Effector CD4-positive, alpha-beta T cell (primary cell): ENCODE data around the gene C20orf202.

Experiments
- DNase-seq: peaks from one replicate; pipeline ENCODE4 v3.0.0-alpha.2; 2020

The C20orf202 gene

GRCh38 chr20:1184638-1185315 lies 18.5 kb upstream of the C20orf202 start, which contains the start of gene TMEM74B:
Gene TMEM74B (minus strand): TSS chr20:1184981. CDS start chr20:1183801, 1,180 bp downstream.
- DNase-seq: no peak

DNA sequence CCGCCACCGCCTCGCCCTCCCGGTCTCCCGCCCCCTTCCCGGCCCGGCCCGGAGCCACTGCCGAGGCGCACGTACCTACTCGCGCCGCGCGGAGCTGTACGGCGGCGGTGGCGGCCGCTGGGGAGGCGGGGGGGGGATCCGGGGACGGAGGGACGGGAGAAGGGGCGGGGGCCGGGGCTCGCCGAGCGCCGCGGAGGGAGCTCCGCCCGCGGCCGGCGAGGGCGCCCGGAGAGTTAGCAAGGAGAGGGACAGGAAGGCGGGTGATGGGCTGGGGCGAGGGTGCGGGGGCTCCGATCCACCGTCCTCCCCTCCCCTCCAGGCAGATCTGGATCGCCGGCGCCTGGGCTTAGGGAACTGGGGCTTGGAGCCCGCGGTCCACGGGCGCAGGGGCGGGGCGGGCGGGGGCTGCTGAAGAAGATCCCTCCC lies 17.9 kb upstream of the C20orf202 start:
- DNase-seq: no peak

DNA sequence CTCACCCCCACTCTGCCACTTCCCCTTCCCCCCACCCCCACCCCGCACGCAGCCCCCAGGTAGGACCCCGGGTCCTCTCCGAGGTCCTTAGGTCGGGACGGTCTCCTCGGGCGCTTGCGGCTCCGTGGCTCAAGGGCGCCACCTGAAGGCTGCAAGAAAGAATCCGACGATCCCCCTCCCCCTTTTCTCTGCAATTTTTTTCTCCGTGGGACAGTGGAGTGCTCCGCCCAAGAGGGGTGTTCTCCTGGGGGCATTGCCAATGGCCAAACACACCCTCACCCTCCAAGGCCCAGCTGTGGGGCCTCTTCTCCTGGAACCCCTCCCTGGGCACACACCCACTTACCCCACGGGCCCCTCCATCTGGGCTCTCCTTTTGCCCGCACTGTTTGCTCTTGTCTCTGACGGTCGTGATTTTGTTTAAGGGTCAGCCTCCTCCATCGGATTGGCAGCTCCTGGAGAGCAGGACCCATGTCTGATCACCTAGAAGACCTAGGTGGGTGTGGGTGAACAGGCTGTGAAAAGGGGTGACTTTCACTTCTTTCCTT lies 17.4 kb upstream of the C20orf202 start:
- peak; percentile 13 for DNase-seq

GRCh38 chr20:1186367-1186991 lies 16.8 kb upstream of the C20orf202 start:
- DNase-seq: no peak

- DNase-seq: no peak
Measured at GRCh38 chr20:1187605-1188171, 15.6 kb upstream of the C20orf202 start.

DNA sequence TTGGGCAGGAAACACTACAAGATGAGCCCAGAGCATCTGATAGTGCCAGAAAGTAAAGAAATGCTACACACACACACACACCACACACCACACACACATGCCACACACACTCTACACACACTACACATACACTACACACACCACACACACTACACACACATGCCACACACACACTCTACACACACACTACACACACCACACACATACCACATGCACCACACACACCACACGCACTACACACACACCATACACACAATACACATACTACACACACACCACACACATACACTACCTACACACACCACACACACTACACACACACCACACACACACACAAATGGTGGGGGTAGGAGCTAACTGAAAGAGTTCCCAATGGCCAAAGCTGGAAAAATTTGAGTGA lies 14.9 kb upstream of the C20orf202 start:
- DNase-seq: no peak

- DNase-seq: no peak
Measured at GRCh38 chr20:1189827-1190226, 13.4 kb upstream of the C20orf202 start.

DNA sequence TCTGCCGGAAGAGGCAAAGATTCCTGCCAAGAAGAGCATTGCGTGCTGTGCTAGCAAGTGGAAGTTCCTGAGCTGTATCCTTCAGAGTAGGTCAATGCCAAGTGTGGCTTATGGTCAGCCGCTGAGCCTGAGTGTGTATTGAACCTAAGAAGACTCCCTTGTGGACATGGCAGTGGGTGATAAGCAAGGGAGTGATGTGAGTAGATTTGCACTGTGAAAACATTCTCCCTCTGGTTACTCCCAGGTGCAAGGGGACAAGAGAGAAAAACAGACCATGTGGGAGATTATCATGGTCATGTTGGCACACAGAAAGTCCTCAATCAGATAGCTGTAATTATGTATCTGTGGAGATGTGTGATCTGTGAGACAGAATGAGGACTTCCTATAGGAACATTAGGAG lies 12.4 kb upstream of the C20orf202 start:
- no peak for DNase-seq

GRCh38 chr20:1191299-1191698 lies 12.0 kb upstream of the C20orf202 start:
- no peak for DNase-seq

GRCh38 chr20:1195226-1195625 lies 8.0 kb upstream of the C20orf202 start:
- DNase-seq: no peak

GRCh38 chr20:1196634-1197033 lies 6.6 kb upstream of the C20orf202 start:
- no peak for DNase-seq

- DNase-seq: no peak
Measured at GRCh38 chr20:1197801-1198200, 5.5 kb upstream of the C20orf202 start.

- no peak for DNase-seq
Measured at GRCh38 chr20:1198751-1199150, 4.5 kb upstream of the C20orf202 start.

DNA sequence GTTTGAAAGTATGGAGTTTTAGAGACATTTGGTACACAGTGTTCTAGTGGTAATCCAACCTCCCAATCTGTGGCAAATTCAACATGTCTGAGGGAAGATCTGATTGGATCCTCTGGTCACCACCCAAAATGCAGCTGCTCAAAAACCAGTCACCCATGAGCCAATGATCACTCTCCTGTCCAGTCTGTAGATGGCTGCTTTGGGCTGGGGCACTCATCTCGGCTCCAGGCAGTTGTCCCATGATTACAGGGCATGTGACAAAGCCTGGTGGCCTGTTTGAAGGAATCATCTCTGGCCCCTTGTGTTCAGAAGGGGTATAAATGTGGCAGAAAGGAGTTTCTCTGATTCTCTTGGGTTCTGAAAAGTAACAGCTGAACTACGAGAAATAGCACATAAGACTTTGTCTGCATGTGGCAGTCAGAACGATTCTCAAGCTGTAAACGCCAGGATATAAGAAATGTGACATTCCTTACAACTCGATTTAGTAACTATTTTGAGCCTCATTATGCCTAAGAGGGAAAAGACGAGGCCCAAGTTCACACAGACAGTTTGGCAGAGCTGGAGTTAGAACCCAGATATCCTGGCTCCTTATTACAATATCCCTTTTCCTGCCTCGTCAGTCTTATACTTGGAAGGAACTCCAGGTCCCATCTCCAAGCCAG lies 3.9 kb upstream of the C20orf202 start:
- DNase-seq: no peak

- no peak for DNase-seq
Measured at GRCh38 chr20:1199964-1200363, 3.3 kb upstream of the C20orf202 start.

GRCh38 chr20:1203630-1204029 lies 376 bp downstream of the C20orf202 start:
- DNase-seq: no peak

GRCh38 chr20:1204113-1204512 lies 859 bp downstream of the C20orf202 start:
- no peak for DNase-seq

DNA sequence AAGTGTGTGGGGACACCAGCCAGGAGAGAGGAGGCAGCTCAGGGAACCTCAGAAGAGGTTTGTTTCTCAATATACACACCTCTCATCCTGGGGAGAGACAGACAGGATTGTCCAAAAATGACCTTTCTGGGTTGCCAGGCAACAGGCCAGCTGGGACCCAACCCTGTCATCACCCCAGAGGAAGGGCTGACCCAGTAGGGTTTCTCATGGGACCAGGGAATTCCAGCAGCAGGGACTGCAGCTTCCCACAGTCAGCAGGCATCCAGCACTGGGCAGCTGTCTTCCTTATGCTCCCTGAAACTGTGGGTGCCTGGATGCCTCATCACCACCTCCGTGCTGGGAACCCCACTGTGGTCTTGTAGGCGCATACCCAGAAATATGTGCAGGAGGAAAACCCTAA lies 1.3 kb downstream of the C20orf202 start:
- DNase-seq: no peak

- DNase-seq: no peak
Measured at GRCh38 chr20:1205802-1206201, 2.5 kb downstream of the C20orf202 start.

DNA sequence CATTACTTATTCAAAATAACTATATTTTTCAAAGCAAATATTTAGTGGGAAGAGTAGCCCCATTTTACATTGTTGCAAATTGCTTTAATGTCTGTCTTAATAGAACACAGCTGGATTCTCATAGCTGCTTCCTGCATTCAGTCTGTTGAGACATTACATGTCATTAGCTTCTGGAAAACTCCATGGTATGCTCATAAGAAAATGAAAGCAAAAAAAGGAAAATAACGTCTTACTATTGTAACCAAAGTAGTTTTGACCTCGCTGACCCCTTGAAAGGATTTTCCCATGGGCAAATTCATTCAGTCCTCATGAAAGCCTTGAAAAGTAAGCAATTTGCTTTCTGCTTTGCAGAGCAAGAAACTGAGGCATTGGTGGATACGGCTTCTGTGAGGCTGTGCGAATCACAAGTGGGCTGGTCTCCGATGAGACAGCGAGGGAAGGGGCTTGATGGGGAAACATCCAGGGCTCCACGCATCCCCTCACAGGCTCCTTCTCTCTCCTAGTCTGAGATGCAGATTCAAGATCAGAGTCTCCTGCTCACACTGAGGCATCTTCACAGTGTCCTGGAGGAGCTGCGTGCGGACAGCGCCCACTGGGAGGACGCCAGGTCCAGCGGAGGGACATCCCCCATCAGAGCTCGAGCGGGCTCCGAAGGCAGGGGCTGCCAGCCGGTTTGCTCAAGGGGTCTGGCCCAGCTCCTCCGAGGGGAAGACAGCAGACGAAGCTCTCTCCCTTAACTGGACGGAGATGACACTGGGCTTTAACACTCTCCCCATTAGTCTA lies 3.3 kb downstream of the C20orf202 start:
- no peak for DNase-seq

- DNase-seq: no peak
Measured at GRCh38 chr20:1207293-1207878, 4.1 kb downstream of the C20orf202 start.
